GM20000 (cell line): ENCODE results near the gene WWC1.

Source experiments
- DNase-seq: peaks from one replicate; pipeline ENCODE4 v3.0.0; 2012; ENCODE audit warnings: low spot score
- TF ChIP-seq, protein P1 (sequence below): IDR thresholded peaks from 2 replicates; pipeline ENCODE4 v1.5.1; 2012; ENCODE audit warnings: mild to moderate bottlenecking, control low read depth; ENCODE audit errors: extremely low read depth, missing control alignments

The WWC1 gene

DNA sequence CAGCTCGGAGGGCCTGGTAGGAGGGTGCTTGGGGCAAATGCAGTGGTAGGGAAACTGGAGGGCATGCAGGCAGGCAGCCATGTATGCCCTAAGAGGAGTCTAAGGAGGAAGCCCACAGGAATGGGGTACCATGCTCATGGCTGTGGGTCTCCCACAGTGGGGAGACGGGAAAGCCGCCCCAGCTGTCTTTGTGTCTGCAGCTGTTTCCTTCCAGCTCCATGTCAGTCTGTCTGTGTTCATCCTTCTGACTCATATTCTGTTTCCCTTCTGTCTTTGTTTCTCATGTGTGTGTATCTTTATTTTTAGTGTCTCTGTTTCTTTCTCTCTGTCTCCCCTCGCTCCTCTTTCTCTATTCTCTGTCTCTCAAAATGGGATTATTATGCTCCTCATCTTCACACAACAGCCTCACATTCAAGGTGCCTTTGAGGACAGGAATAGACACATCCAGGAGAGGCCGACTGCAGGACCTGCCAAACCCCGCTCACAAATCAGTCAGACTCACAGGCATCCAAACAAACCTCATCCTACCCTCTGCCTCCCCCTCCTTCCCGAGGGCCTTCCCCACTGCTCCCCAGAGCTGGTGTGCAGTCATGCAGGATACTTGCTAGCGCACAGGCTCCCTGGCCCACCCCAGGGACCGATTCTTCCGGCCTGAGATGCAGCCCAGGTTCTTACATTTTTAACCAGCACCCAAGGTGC lies 126.4 kb downstream of the WWC1 start:
- TF ChIP-seq, protein P1, sequence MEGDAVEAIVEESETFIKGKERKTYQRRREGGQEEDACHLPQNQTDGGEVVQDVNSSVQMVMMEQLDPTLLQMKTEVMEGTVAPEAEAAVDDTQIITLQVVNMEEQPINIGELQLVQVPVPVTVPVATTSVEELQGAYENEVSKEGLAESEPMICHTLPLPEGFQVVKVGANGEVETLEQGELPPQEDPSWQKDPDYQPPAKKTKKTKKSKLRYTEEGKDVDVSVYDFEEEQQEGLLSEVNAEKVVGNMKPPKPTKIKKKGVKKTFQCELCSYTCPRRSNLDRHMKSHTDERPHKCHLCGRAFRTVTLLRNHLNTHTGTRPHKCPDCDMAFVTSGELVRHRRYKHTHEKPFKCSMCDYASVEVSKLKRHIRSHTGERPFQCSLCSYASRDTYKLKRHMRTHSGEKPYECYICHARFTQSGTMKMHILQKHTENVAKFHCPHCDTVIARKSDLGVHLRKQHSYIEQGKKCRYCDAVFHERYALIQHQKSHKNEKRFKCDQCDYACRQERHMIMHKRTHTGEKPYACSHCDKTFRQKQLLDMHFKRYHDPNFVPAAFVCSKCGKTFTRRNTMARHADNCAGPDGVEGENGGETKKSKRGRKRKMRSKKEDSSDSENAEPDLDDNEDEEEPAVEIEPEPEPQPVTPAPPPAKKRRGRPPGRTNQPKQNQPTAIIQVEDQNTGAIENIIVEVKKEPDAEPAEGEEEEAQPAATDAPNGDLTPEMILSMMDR = no peak
- no peak for DNase-seq

DNA sequence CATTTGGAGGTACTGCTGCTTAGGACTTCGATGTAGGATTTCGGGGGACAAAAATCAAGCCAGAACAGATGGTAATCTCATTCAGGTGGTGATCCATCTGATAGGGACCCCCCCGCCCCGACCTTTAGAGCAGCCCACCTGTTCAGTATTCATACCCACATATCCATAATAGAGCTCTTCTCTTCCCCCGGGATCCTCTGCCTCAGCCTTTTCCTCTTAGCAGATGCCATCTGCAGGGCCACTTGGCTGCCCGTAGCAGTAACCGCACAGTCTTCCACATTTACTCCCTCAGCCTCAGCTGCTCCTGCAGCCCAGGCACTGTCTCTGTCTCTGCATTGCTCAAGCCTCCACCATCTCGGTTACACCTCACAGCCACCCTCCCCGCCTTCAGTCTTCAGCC lies 129.0 kb downstream of the WWC1 start:
- DNase-seq = no peak
- TF ChIP-seq, protein P1 = no peak

DNA sequence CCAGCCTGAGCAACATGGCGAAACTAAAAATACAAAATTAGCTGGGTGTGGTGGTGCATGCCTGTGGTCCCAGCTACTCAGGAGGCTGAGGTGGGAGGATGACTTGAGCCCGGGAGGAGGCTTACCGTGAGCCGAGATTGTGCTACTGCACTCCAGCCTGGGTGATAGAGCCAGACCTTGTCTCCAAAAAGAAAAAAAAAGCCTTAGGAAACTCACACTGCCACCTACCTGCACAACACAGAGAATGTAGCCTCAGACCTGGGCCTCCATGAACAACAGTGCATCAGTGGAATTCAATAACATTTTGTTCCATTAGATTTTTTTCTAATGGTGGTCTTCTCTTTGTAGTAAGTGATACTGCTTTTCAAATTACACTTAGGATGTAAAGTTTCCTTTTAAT lies 131.0 kb downstream of the WWC1 start:
- DNase-seq = no peak
- TF ChIP-seq, protein P1 = no peak

DNA sequence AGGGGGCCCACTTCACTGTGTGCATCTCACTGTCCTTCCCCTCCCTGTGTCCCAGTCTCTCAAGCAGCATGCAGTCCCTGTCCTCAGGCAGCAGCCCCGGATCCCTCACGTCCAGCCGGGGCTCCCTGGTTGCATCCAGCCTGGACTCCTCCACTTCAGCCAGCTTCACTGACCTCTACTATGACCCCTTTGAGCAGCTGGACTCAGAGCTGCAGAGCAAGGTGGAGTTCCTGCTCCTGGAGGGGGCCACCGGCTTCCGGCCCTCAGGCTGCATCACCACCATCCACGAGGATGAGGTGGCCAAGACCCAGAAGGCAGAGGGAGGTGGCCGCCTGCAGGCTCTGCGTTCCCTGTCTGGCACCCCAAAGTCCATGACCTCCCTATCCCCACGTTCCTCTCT lies 132.0 kb downstream of the WWC1 start:
- DNase-seq = no peak
- TF ChIP-seq, protein P1 = no peak

DNA sequence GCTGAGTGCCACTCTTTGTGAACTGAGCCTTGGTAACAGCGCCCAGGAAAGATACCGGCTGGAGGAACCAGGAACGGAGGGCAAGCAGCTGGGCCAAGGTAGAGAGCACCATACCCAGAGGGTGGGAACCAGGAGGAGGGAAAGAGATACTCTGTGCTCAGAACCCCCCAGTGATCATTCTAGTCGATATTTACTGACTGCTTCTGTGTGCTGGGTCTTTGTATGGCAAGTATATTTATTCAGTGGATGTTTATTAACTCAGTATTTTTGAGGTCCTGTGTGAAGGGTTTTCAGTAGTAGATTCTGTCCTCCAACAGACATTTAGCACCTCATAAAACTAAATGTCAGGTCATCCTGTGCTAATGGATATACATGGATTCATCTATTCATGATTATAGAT lies 132.5 kb downstream of the WWC1 start:
- no peak for DNase-seq
- TF ChIP-seq, protein P1 = no peak

DNA sequence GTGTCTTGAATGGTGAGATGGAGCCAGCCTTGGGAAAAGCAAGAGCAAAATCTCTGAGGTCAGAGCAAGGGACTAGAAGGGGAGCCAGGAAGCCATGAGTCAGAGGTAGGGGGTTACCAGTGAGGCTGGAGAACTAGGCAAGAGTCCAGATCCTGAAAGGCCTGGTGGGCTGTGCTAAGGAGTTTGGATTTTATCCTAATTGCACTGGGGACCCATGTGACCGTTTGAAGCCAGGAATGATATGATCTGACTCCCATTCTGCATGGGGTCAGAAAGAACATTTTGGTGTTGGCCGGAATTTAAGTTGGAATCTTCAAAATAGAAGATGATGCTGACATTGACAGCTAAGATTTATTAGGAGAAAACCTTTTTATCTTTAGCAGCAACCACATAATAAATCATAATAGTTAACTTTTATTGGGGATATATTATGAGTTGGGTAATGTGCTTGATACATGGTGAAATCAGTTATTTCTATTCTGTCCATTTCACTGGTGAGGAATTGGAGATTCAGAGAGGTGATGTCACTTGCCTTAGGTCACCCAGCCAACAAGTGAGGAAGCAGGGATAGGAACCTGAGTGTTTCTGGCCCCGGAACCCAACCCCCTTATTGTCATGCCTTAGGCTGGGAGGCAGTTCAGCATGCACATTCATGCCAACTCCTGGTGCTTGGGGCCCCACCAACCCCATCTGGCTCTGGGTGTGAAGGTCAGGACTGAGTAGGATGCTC lies 133.3 kb downstream of the WWC1 start:
- TF ChIP-seq, protein P1 = no peak
- no peak for DNase-seq
